Smooth muscle cell (in vitro differentiated cells): ENCODE results near the gene SMYD2. TPM values are rescaled to one million over a fixed set of nuclear protein-coding genes. Genes with fewer than 3 reads are reported as not detected.
A peak's percentile ranks its signal among the peaks of the same experiment; 100 is the strongest.

Experiments used
- DNase-seq: peaks from one replicate; lab custom pipeline; 2025; ENCODE audit not compliant: unreplicated experiment; lab: John Stamatoyannopoulos, UW
- H2AFZ ChIP-seq: fragments of 200-600 bp; sonication (generic); 2 replicates; pipeline ENCODE4 v1.6.0; 2016; ENCODE audit warnings: antibody characterized with exemption, low read depth, mild to moderate bottlenecking
- H3F3A ChIP-seq: fragments of 200-600 bp; sonication (generic); 2 replicates; pipeline ENCODE4 v1.6.0; 2017; ENCODE audit warnings: antibody characterized with exemption, low read depth
- H3K27ac ChIP-seq: fragments of 200-600 bp; sonication (generic); 2 replicates; pipeline ENCODE4 v1.5.1; 2016; ENCODE audit warnings: low read depth, mild to moderate bottlenecking
- H3K27me3 ChIP-seq: fragments of 200-600 bp; sonication (generic); 2 replicates; pipeline ENCODE4 v1.6.1; 2016; ENCODE audit warnings: low read depth, mild to moderate bottlenecking
- H3K36me3 ChIP-seq: fragments of 200-600 bp; sonication (generic); 2 replicates; pipeline ENCODE4 v1.5.1; 2016; ENCODE audit warnings: low read depth
- H3K4me1 ChIP-seq: fragments of 200-600 bp; sonication (generic); 2 replicates; pipeline ENCODE4 v1.5.1; 2016; ENCODE audit warnings: low read depth
- H3K4me2 ChIP-seq: fragments of 200-600 bp; sonication (generic); 2 replicates; pipeline ENCODE4 v1.6.0; 2016; ENCODE audit warnings: mild to moderate bottlenecking
- H3K4me3 ChIP-seq: fragments of 200-600 bp; sonication (generic); 2 replicates; pipeline ENCODE4 v1.5.1; 2016; ENCODE audit warnings: mild to moderate bottlenecking
- H3K79me2 ChIP-seq: fragments of 200-600 bp; sonication (generic); 2 replicates; pipeline ENCODE4 v1.6.0; 2016; ENCODE audit warnings: low read depth, mild to moderate bottlenecking
- H3K9ac ChIP-seq: fragments of 200-600 bp; sonication (generic); 2 replicates; pipeline ENCODE4 v1.6.0; 2016; ENCODE audit warnings: low read depth
- H3K9me3 ChIP-seq: fragments of 200-600 bp; sonication (generic); replicated peaks from 2 replicates; pipeline ENCODE4 v1.5.1; 2016; ENCODE audit warnings: low read depth
- H4K20me1 ChIP-seq: fragments of 200-600 bp; sonication (generic); 2 replicates; pipeline ENCODE4 v1.6.0; 2016; ENCODE audit warnings: low read depth
- whole genome bisulfite sequencing: methylation state at CpG from one replicate; pipeline ENCODE4 v1.1.7; 2016; ENCODE audit warnings: low lambda C conversion rate; 5-methylcytosine and 5-hydroxymethylcytosine counted together
- polyA plus RNA-seq: library from polyadenylated mRNA; unstranded; fragments of >200 nt; fragmentation: Nextera tagmentation; extraction: Ambion mirVana; gene quantifications from 2 replicates; pipeline ENCODE4 v1.2.1, GENCODE V29; 2016
- total RNA-seq: library from RNA; depleted of rRNA; stranded (reverse); fragments of >200 nt; gene quantifications from 2 replicates; pipeline ENCODE4 v1.2.3, GENCODE V29; 2014
- TF ChIP-seq, protein P1 (sequence below): fragments of 200-600 bp; sonication (generic); IDR thresholded peaks from 2 replicates; pipeline ENCODE4 v1.5.1; 2017; ENCODE audit warnings: borderline replicate concordance, mild to moderate bottlenecking, antibody characterized with exemption; ENCODE audit not compliant: insufficient read depth, poor library complexity, severe bottlenecking

The SMYD2 gene
- total and polyA plus RNA-seq, 2 experiments from 2014 or later: 31.1 to 39.7 TPM

DNA sequence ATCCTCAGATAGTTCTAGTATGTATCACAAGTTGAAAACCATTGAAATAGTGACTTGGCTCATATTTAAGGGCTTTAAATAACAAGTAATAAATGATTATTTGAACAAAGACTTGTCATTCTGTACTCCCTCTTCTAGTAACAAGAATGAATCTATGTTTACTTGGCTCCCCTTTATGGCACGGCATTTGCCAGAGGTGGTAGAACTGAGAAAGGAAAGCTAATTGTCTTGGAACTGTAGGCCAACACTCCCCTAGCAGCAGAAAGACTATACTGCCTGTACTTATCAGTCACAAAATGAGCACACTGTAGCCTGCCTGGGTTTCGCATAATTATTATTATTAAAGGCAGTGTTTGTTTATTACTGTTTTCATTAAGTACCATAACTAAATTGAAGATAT, 29.6 kb upstream of the SMYD2 start:
- Histone ChIP-seq H4K20me1 (no peaks in the 10 kb centered on the region), H3K27me3 (no peaks in the 10 kb centered on the region), H3K4me2 (no peak overlapping the region), H3K9ac (no peak overlapping the region), H3K4me1 (peaks cover 21% of the 10 kb centered on the region), H3K9me3 (no peaks in the 10 kb centered on the region), H3F3A (no peaks in the 10 kb centered on the region), H3K36me3 (no peaks in the 10 kb centered on the region), H3K79me2 (no peaks in the 10 kb centered on the region), H2AFZ (no peak overlapping the region), H3K27ac (no peak overlapping the region), H3K4me3 (no peak overlapping the region)
- no peak for DNase-seq
- 94% methylated on average over 2 of the region's 2 CpGs for WGBS
- TF ChIP-seq, protein P1, sequence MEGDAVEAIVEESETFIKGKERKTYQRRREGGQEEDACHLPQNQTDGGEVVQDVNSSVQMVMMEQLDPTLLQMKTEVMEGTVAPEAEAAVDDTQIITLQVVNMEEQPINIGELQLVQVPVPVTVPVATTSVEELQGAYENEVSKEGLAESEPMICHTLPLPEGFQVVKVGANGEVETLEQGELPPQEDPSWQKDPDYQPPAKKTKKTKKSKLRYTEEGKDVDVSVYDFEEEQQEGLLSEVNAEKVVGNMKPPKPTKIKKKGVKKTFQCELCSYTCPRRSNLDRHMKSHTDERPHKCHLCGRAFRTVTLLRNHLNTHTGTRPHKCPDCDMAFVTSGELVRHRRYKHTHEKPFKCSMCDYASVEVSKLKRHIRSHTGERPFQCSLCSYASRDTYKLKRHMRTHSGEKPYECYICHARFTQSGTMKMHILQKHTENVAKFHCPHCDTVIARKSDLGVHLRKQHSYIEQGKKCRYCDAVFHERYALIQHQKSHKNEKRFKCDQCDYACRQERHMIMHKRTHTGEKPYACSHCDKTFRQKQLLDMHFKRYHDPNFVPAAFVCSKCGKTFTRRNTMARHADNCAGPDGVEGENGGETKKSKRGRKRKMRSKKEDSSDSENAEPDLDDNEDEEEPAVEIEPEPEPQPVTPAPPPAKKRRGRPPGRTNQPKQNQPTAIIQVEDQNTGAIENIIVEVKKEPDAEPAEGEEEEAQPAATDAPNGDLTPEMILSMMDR: no peak

DNA sequence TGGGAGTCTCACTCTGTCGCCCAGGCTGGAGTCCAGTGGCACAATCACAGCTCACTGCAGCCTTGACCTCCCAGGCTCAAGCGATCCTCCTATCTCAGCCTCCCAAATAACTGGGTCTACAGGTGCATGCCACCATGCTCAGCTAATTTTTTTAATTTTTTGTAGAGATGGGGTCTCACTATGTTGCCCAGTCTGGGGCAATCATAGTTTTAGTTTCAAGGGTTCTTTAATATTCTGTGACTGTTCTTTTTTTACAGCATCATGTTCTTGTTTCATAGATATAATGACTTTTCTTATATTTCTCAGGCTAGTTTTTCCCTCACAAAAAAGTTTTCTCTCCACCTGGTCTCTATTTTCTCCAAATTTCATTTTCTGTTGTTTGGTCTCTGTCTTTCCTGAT, 25.4 kb upstream of the SMYD2 start:
- Histone ChIP-seq H3K36me3 (no peaks in the 10 kb centered on the region), H3K27ac (no peak overlapping the region), H3K9ac (no peak overlapping the region), H3K27me3 (no peaks in the 10 kb centered on the region), H3K4me2 (no peak overlapping the region), H3K4me3 (no peak overlapping the region), H3F3A (no peaks in the 10 kb centered on the region), H3K79me2 (no peaks in the 10 kb centered on the region), H3K9me3 (no peaks in the 10 kb centered on the region), H4K20me1 (no peaks in the 10 kb centered on the region), H2AFZ (no peak overlapping the region), H3K4me1 (no peaks in the 10 kb centered on the region)
- TF ChIP-seq, protein P1: no peak
- 94% methylated on average over 2 of the region's 2 CpGs for WGBS
- DNase-seq: no peak

DNA sequence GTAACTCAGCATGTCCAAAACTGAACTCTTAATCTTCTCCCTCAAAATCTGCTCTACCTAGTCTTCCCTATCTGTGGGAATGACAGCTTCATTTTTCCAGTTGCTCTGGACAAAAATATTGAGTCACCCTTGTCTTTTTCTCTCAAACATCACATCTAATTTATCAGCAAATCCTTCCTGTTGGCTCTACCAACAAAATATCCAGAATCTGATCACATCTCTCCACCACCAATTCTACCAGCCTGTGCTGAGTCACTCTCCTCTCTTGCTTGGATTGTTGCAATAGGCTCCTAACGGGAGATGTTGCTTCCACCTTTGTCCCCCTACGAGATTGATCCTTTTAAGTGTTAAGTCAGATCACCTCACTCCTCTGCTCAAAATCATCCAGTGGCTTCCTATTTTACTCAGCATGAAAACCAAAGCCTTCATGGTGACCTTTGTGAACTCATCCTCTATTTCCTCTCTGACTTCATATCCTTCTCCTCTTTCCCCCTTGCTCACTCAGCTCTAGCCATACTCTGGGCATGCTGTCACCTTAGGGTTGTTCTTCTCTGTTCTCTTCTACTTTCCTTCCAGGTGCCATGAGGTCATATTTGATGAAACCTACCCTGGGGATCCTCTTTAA, 21.5 kb upstream of the SMYD2 start:
- peak overlapping the region; percentile 62 for H2AFZ ChIP-seq
- H3K9ac ChIP-seq: no peak overlapping the region
- TF ChIP-seq, protein P1: no peak
- no peak overlapping the region for H3K4me3 ChIP-seq
- no peaks in the 10 kb centered on the region for H3F3A ChIP-seq
- no peak for DNase-seq
- no peak overlapping the region for H3K27ac ChIP-seq
- no peaks in the 10 kb centered on the region for H3K79me2 ChIP-seq
- H3K4me2 ChIP-seq: no peak overlapping the region
- H3K4me1 ChIP-seq: peaks cover 5% of the 10 kb centered on the region
- H3K36me3 ChIP-seq: no peaks in the 10 kb centered on the region
- H4K20me1 ChIP-seq: no peaks in the 10 kb centered on the region
- H3K9me3 ChIP-seq: no peaks in the 10 kb centered on the region
- 45% methylated on average over 2 of the region's 2 CpGs for WGBS
- peaks cover 6% of the 10 kb centered on the region for H3K27me3 ChIP-seq

DNA sequence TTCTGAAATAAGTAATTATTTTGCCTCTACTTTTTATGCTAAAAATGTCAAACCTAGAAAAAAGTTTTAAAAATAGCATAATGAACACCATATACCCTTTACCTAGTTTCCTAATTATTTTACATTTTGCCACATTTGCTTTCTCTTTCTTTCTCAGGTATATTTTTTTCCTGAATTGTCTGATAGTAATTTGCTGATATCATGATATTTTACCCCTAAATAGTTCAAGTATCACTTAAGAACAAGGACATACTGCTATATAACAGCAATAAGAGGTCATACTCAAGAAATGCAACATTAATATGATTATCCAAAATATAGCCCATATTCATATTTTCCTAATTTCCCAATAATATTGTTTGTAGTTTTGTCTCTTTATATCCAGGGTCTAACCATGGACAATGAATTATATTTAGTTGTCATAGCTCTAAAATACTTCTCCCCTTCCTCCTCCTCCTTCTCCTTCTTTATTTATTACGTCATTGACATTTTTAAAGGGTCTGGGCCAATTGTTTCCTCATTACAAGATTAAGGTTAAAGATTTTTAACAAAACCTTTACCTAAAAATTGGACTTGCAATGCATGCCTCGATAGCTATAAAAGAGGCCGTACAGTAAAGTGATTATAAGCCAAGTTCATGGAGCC, 20.3 kb upstream of the SMYD2 start:
- H3K4me3 ChIP-seq: no peak overlapping the region
- peaks cover 10% of the 10 kb centered on the region for H3K4me1 ChIP-seq
- TF ChIP-seq, protein P1: no peak
- no peaks in the 10 kb centered on the region for H4K20me1 ChIP-seq
- H3K27me3 ChIP-seq: peaks cover 6% of the 10 kb centered on the region
- no peaks in the 10 kb centered on the region for H3F3A ChIP-seq
- no peaks in the 10 kb centered on the region for H3K79me2 ChIP-seq
- no peaks in the 10 kb centered on the region for H3K9me3 ChIP-seq
- no peak overlapping the region for H2AFZ ChIP-seq
- no peak overlapping the region for H3K9ac ChIP-seq
- no peak for DNase-seq
- no peaks in the 10 kb centered on the region for H3K36me3 ChIP-seq
- 87% methylated on average over 3 of the region's 3 CpGs for WGBS
- no peak overlapping the region for H3K27ac ChIP-seq
- no peak overlapping the region for H3K4me2 ChIP-seq
